Stimulated activated naive CD8-positive, alpha-beta T cell treated with anti-CD3 and anti-CD28 coated beads, Interleukin-15, Interleukin-2, amounts not matched to agents 100 U/mL and 50 U/mL, for 24 hours (primary cell): ENCODE data around the gene TSPAN31.

ENCODE experiments used
- ATAC-seq: fragments of 150-1000 bp; cut with Tn5 transposase; one replicate; pipeline ENCODE4 v1.10.0; 2021
- DNase-seq: peaks from one replicate; pipeline ENCODE4 v3.0.0; 2021

TSPAN31 gene

GRCh38 chr12:57752668-57753000 lies 7.8 kb downstream of the TSPAN31 start:
- DNase-seq (no peak), ATAC-seq (no peak)

- no peak for ATAC-seq
- DNase-seq = no peak
These were observed 9.0 kb downstream of the TSPAN31 start for GRCh38 chr12:57753756-57754337.

- DNase-seq = peak; percentile 85
These were observed 9.8 kb downstream of the TSPAN31 start, which contains the start of gene MARCHF9 for GRCh38 chr12:57754411-57755193. Gene MARCHF9, plus strand, starts transcription at chr12:57755103. Its CDS starts 426 bp downstream, at chr12:57755529.

GRCh38 chr12:57755194-57755453 lies 10.3 kb downstream of the TSPAN31 start:
- ATAC-seq (no peak), DNase-seq (no peak)

More at GRCh38 chr12:57754411-57755193, 9.8 kb downstream of the TSPAN31 start, which contains the start of gene MARCHF9:
- peak; percentile 50 for ATAC-seq

- DNase-seq (peak; percentile 45), ATAC-seq (no peak)
These were observed 10.9 kb downstream of the TSPAN31 start for GRCh38 chr12:57755454-57756372.

GRCh38 chr12:57756406-57757341 lies 11.8 kb downstream of the TSPAN31 start:
- DNase-seq = peak; percentile 80
- ATAC-seq = peak; percentile 49

GRCh38 chr12:57757771-57758170 lies 12.9 kb downstream of the TSPAN31 start:
- DNase-seq = no peak
- no peak for ATAC-seq

GRCh38 chr12:57758552-57759359 lies 13.9 kb downstream of the TSPAN31 start:
- no peak for ATAC-seq

GRCh38 chr12:57759360-57759980 lies 14.6 kb downstream of the TSPAN31 start:
- peak; percentile 48 for DNase-seq
- no peak for ATAC-seq

More at GRCh38 chr12:57758552-57759359, 13.9 kb downstream of the TSPAN31 start:
- DNase-seq = no peak

GRCh38 chr12:57760347-57760982 lies 15.6 kb downstream of the TSPAN31 start:
- DNase-seq (no peak), ATAC-seq (no peak)

- no peak for DNase-seq
- ATAC-seq = no peak
These were observed 16.7 kb downstream of the TSPAN31 start for GRCh38 chr12:57761391-57761998.

GRCh38 chr12:57762463-57762862 lies 17.6 kb downstream of the TSPAN31 start:
- DNase-seq = no peak

GRCh38 chr12:57763881-57764661 lies 19.2 kb downstream of the TSPAN31 start:
- DNase-seq (no peak), ATAC-seq (no peak)

More at GRCh38 chr12:57762463-57762862, 17.6 kb downstream of the TSPAN31 start:
- ATAC-seq = no peak

GRCh38 chr12:57764662-57765002 lies 19.8 kb downstream of the TSPAN31 start:
- DNase-seq (peak; percentile 55), ATAC-seq (peak; percentile 0)

- DNase-seq (peak; percentile 74), ATAC-seq (peak; percentile 65)
These were observed 20.3 kb downstream of the TSPAN31 start for GRCh38 chr12:57765003-57765697.

- DNase-seq = peak; percentile 29
- peak; percentile 14 for ATAC-seq
These were observed 21.0 kb downstream of the TSPAN31 start for GRCh38 chr12:57765698-57766463.
